GM12878 (cell line): ENCODE results near the gene RSBN1L.

ENCODE experiments used
- BCLAF1 ChIP-seq: fragments of 450-650 bp; IDR thresholded peaks from 2 replicates; pipeline ENCODE4 v1.6.1; 2017; ENCODE audit warnings: antibody characterized with exemption, mild to moderate bottlenecking, moderate library complexity
- CTCF ChIP-seq, 3 experiments: IDR thresholded peaks in 2 of 3; conservative IDR thresholded peaks in 1 of 3; 2 replicates each; pipeline ENCODE4 v1.5.1; 2011; ENCODE audit warnings: low read depth in 3 of 3, low read length in 3 of 3, mild to moderate bottlenecking in 3 of 3, control low read depth in 2 of 3, moderate library complexity in 2 of 3, inconsistent platforms in 1 of 3, mixed read lengths in 1 of 3; ENCODE audit not compliant: control insufficient read depth in 2 of 3, insufficient read depth in 1 of 3; ENCODE audit errors: extremely low read depth in 1 of 3
- EZH2 ChIP-seq: IDR thresholded peaks from 2 replicates; pipeline ENCODE4 v1.6.1; 2012; ENCODE audit warnings: low read depth, mild to moderate bottlenecking, control low read depth, inconsistent platforms, low read length, borderline replicate concordance; ENCODE audit not compliant: control insufficient read depth
- FOXK2 ChIP-seq: fragments of 450-650 bp; IDR thresholded peaks from 2 replicates; pipeline ENCODE4 v1.6.1; 2017; ENCODE audit warnings: mild to moderate bottlenecking, moderate library complexity
- HCFC1 ChIP-seq: fragments of 150-350 bp; IDR thresholded peaks from 2 replicates; pipeline ENCODE4 v1.6.1; 2014; ENCODE audit warnings: low read length
- MAX ChIP-seq: IDR thresholded peaks from 2 replicates; pipeline ENCODE4 v1.6.1; 2012; ENCODE audit warnings: low read depth, low read length, improper control_type of control experiment
- NR2C2 ChIP-seq: IDR thresholded peaks from 2 replicates; pipeline ENCODE4 v1.6.1; 2011; ENCODE audit warnings: borderline replicate concordance, low read depth; ENCODE audit not compliant: control insufficient read depth, insufficient read length
- RUNX3 ChIP-seq: IDR thresholded peaks from 2 replicates; pipeline ENCODE4 v1.6.1; 2012; ENCODE audit warnings: low read length, inconsistent platforms
- SKIL ChIP-seq: fragments of 450-650 bp; IDR thresholded peaks from 2 replicates; pipeline ENCODE4 v1.6.1; 2017; ENCODE audit warnings: mild to moderate bottlenecking, low read depth, inconsistent platforms; ENCODE audit not compliant: poor library complexity, severe bottlenecking
- TAF1 ChIP-seq: IDR thresholded peaks from 2 replicates; pipeline ENCODE4 v1.6.1; 2011; ENCODE audit warnings: mild to moderate bottlenecking, low read depth, low read length, borderline replicate concordance

GRCh38 chr7:77753173-77753572 lies 56.9 kb downstream of the RSBN1L start:
- TF ChIP-seq CTCF (IDR thresholded peaks at IDR 0.05 in 2 of 3, conservative IDR thresholded peaks at IDR 0.05 in 1 of 3; ENCODE audit: control insufficient read depth in 2 of 3, extremely low read depth in 1 of 3, insufficient read depth in 1 of 3, low read depth in 3 of 3, low read length in 3 of 3): no peak
- TF ChIP-seq TAF1: no peak
- no peak for TF ChIP-seq EZH2
- TF ChIP-seq HCFC1: no peak
- no peak for TF ChIP-seq MAX
- TF ChIP-seq BCLAF1: no peak
- TF ChIP-seq RUNX3: no peak
- TF ChIP-seq FOXK2: no peak
- no peak for TF ChIP-seq NR2C2
- TF ChIP-seq SKIL: no peak
